K562 (cell line): ENCODE measurements around the gene TEX14. TPM values are rescaled to one million over a fixed set of nuclear protein-coding genes. Genes with fewer than 3 reads are reported as not detected.
A peak's percentile ranks its signal among the peaks of the same experiment; 100 is the strongest.

Experiments used
- EP300 ChIP-seq: IDR thresholded peaks from 2 replicates; pipeline ENCODE4 v1.6.1; 2012; ENCODE audit warnings: low read length, improper control_type of control experiment
- FOSL1 ChIP-seq: fragments of 200-800 bp; sonication (Bioruptor generic); conservative IDR thresholded peaks from 2 replicates; pipeline ENCODE4 v1.6.1; 2016; ENCODE audit warnings: missing genetic modification characterization, missing compliant biosample characterization
- GTF2F1 ChIP-seq: IDR thresholded peaks from 2 replicates; pipeline ENCODE4 v1.6.1; 2011; ENCODE audit warnings: low read depth, low read length, improper control_type of control experiment
- HDAC3 ChIP-seq: fragments of 450-650 bp; IDR thresholded peaks from 2 replicates; pipeline ENCODE4 v1.6.1; 2018; ENCODE audit warnings: borderline replicate concordance, mild to moderate bottlenecking, moderate library complexity; ENCODE audit not compliant: partially characterized antibody
- MITF ChIP-seq: IDR thresholded peaks from 2 replicates; pipeline ENCODE4 v1.6.1; 2014; ENCODE audit warnings: antibody characterized with exemption
- MTA2 ChIP-seq: fragments of 450-650 bp; IDR thresholded peaks from 2 replicates; pipeline ENCODE4 v1.6.1; 2016; ENCODE audit warnings: low read depth
- NCOA6 ChIP-seq: fragments of 450-650 bp; IDR thresholded peaks from 2 replicates; pipeline ENCODE4 v1.6.1; 2017; ENCODE audit warnings: mild to moderate bottlenecking
- PBX2 ChIP-seq, 2 experiments: IDR thresholded peaks in 1 of 2; conservative IDR thresholded peaks in 1 of 2; 2 replicates each; pipeline ENCODE4 v1.6.1; 2016; ENCODE audit warnings: low read depth in 2 of 2, mild to moderate bottlenecking in 1 of 2, missing compliant biosample characterization in 1 of 2, missing genetic modification characterization in 1 of 2, moderate library complexity in 1 of 2
- PYGO2 ChIP-seq: fragments of 450-650 bp; IDR thresholded peaks from 2 replicates; pipeline ENCODE4 v1.6.1; 2016; ENCODE audit warnings: mild to moderate bottlenecking, missing genetic modification characterization, moderate library complexity, missing compliant biosample characterization
- STAT6 ChIP-seq: sonication (generic); formaldehyde crosslinking; IDR thresholded peaks from 2 replicates; pipeline ENCODE4 v1.8.1; 2023; ENCODE audit warnings: mild to moderate bottlenecking, missing genetic modification reagents
- TFE3 ChIP-seq: fragments of 450-650 bp; formaldehyde crosslinking; IDR thresholded peaks from 2 replicates; pipeline ENCODE4 v1.4.0; 2020; ENCODE audit warnings: mild to moderate bottlenecking, mixed read lengths
- ZBTB17 ChIP-seq: fragments of 450-650 bp; formaldehyde crosslinking; IDR thresholded peaks from 2 replicates; pipeline ENCODE4 v1.4.0; 2020; ENCODE audit warnings: mild to moderate bottlenecking
- ZNF780A ChIP-seq: fragments of 250-450 bp; sonication (Bioruptor Pico); IDR thresholded peaks from 2 replicates; pipeline ENCODE4 v1.5.0; 2021; ENCODE audit warnings: mild to moderate bottlenecking
- polyA plus RNA-seq, 8 experiments: library from polyadenylated mRNA; depleted of rRNA in 4 of 8; stranded (reverse) in 5 of 8; unstranded in 3 of 8; fragments of >200 nt; fragmentation: Nextera tagmentation in 2 of 8; fragmentation: Illumina TruSeq in 1 of 8; extraction: Ambion mirVana in 2 of 8; extraction: Trizol in 1 of 8; gene quantifications; 2 replicates each; pipeline versions ENCODE4 v1.2.1 to v1.2.3, GENCODE V29; 2011 to 2014; ENCODE audit warnings: inconsistent platforms in 1 of 8, missing spikeins in 1 of 8
- total RNA-seq, 7 experiments: library from RNA; depleted of rRNA in 6 of 7; stranded (reverse); fragments of >200 nt in 6 of 7; fragmentation: Illumina TruSeq in 2 of 7; extraction: Trizol in 2 of 7; gene quantifications; 2 replicates each; pipeline versions ENCODE4 v1.2.1 to v1.2.3, GENCODE V29; 2011 to 2021; ENCODE audit warnings: low replicate concordance in 1 of 7
- TF ChIP-seq, protein P1 (sequence below), 2 experiments: IDR thresholded peaks; 2 replicates each; pipeline ENCODE4 v1.6.1; 2011; ENCODE audit warnings: borderline replicate concordance in 1 of 2, control low read depth in 1 of 2, low read depth in 1 of 2, low read length in 1 of 2, mild to moderate bottlenecking in 1 of 2, mixed read lengths in 1 of 2, moderate library complexity in 1 of 2; ENCODE audit not compliant: insufficient read depth in 1 of 2, insufficient read length in 1 of 2, poor library complexity in 1 of 2, severe bottlenecking in 1 of 2; ENCODE audit errors: extremely low read depth in 1 of 2

The TEX14 gene
- total and polyA plus RNA-seq, 9 of the 15 experiments (the other 6 are each of a cell fraction or from before 2014, with no cell fraction given) = 0.05 to 0.12 (median 0.09) TPM; not detected in 1

DNA sequence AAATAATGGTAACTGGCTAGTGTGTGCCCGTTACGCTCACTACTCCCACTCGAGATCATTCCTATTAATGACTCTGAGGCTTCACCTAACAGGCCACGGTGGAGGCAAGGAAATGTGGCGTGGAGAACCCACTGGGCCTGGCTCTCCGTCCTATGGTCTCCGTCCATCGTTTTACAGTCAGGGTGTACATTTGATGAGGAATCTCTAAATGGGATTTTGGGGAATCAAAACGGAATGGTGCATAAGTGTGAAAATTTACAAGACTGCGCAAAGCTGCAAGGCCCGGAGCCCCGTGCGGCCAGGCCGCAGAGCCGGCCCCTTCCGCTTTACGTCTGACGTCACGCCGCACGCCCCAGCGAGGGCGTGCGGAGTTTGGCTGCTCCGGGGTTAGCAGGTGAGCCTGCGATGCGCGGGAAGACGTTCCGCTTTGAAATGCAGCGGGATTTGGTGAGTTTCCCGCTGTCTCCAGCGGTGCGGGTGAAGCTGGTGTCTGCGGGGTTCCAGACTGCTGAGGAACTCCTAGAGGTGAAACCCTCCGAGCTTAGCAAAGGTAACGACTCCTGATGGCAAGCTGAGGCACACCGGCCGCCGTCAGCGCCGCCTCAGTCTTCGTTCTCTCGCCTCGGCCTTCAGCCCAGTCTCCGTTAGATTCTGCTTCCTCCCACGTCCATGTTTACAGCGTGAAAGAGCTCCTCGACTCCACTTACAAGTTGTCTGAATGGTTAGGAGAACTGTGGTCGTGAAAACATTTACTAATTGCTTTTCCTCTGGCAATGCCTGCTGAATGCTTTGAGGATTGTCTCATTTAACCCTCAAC lies 602 bp upstream of the TEX14 start, which contains the start of gene RAD51C (continued):
- TF ChIP-seq MITF (0 out of 2 replicates have a peak, but pooled peaks have one; percentile 49), STAT6 (CRISPR knock-in tag) (0 out of 2 replicates have a peak, but pooled peaks have one; percentile 34), MTA2 (no peak), TFE3 (CRISPR knock-in tag) (no peak), FOSL1 (tag) (peak; percentile 34; the same call in 1 of the 2 replicates), HDAC3 (peak; percentile 9), PBX2 (CRISPR knock-in tag; IDR thresholded peaks at IDR 0.05; ENCODE audit: low read depth) (no peak), PBX2 (tag; conservative IDR thresholded peaks at IDR 0.05; ENCODE audit: low read depth) (no peak), NCOA6 (peak; percentile 83), ZNF780A (CRISPR knock-in tag) (no peak), PYGO2 (tag) (0 out of 2 replicates have a peak, but pooled peaks have one; percentile 7), GTF2F1 (0 out of 2 replicates have a peak, but pooled peaks have one; percentile 37), ZBTB17 (CRISPR knock-in tag) (peak; percentile 79), EP300 (peak; percentile 8; the same call in 1 of the 2 replicates)
- TF ChIP-seq, protein P1, sequence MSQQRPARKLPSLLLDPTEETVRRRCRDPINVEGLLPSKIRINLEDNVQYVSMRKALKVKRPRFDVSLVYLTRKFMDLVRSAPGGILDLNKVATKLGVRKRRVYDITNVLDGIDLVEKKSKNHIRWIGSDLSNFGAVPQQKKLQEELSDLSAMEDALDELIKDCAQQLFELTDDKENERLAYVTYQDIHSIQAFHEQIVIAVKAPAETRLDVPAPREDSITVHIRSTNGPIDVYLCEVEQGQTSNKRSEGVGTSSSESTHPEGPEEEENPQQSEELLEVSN (IDR thresholded peaks at IDR 0.05; ENCODE audit: borderline replicate concordance in 1 of 2, extremely low read depth in 1 of 2, insufficient read depth in 1 of 2, insufficient read length in 1 of 2, low read depth in 1 of 2, low read length in 1 of 2, poor library complexity in 1 of 2, severe bottlenecking in 1 of 2) = peak; percentile 97 to 99
